Testis (tissue), 3 donors: ENCODE measurements around the gene FUS. TPM values are rescaled to one million over a fixed set of nuclear protein-coding genes. Genes with fewer than 3 reads are reported as not detected.

Experiments
- DNase-seq: peaks from one replicate; pipeline ENCODE4 v3.0.0-alpha.2; 2019
- H3K27ac ChIP-seq, 2 donors: fragments of 200-600 bp; sonication (generic); one replicate each; pipeline ENCODE4 v1.5.1; 2019
- H3K27me3 ChIP-seq: fragments of 200-600 bp; sonication (generic); one replicate; pipeline ENCODE4 v1.5.1; 2019
- H3K36me3 ChIP-seq: fragments of 200-600 bp; sonication (generic); one replicate; pipeline ENCODE4 v1.5.1; 2017; ENCODE audit warnings: low read depth; ENCODE audit errors: missing control alignments
- H3K4me1 ChIP-seq: fragments of 200-600 bp; sonication (generic); one replicate; pipeline ENCODE4 v1.5.1; 2019
- H3K4me3 ChIP-seq, 2 donors: fragments of 200-600 bp; sonication (generic); one replicate each; pipeline ENCODE4 v1.5.1; 2017 to 2019
- H3K9me3 ChIP-seq: fragments of 200-600 bp; sonication (generic); one replicate; pipeline ENCODE4 v1.5.1; 2017
- CTCF ChIP-seq, 3 experiments: fragments of 450-650 bp in 2 of 3; fragments of 200-600 bp in 1 of 3; sonication (generic) in 1 of 3; IDR thresholded peaks; one replicate each; pipeline ENCODE4 v1.5.1; 2016 to 2019; ENCODE audit warnings: antibody characterized with exemption in 3 of 3, mild to moderate bottlenecking in 2 of 3, moderate library complexity in 1 of 3
- POLR2A ChIP-seq: fragments of 450-650 bp; IDR thresholded peaks from one replicate; pipeline ENCODE4 v1.6.1; 2017; ENCODE audit warnings: antibody characterized with exemption, mild to moderate bottlenecking, moderate library complexity
- WGBS, 2 donors: methylation state at CpG; one replicate each; pipeline ENCODE4 v1.1.5; 2018; 5-methylcytosine and 5-hydroxymethylcytosine counted together
- intact Hi-C: fragments of 100-400 bp; cut with DNase I; formaldehyde crosslinking; loops from one replicate; pipeline ENCODE4 v1.15.1; 2023; ENCODE audit warnings: low total_unique reads
- polyA plus RNA-seq: library from polyadenylated mRNA; stranded (reverse); fragments of 350-450 nt; fragmentation: Illumina TruSeq; extraction: RNeasy Lipid Tissue Mini Kit (QIAGEN cat#74804); gene quantifications from one replicate; pipeline ENCODE4 v1.2.3, GENCODE V29; 2014; ENCODE audit warnings: low read depth, low replicate concordance; ENCODE audit not compliant: insufficient read depth
- total RNA-seq, 2 donors: library from RNA; depleted of rRNA; stranded (reverse); fragments of >200 nt; gene quantifications; one replicate each; pipeline ENCODE4 v1.2.3, GENCODE V29; 2016

The FUS gene
- total and polyA plus RNA-seq, 3 donors from 2014 or later: 205 to 423 (median 217) TPM

- Histone ChIP-seq H3K27me3 (no peaks in the 10 kb centered on the region), H3K4me3 (no peak overlapping the region), H3K9me3 (no peaks in the 10 kb centered on the region), H3K4me1 (peaks cover 16% of the 10 kb centered on the region), H3K36me3 (no peaks in the 10 kb centered on the region), H3K27ac (no peak overlapping the region)
- no peak for DNase-seq
- TF ChIP-seq CTCF (IDR thresholded peaks at IDR 0.05): no peak
- no peak for TF ChIP-seq POLR2A
- WGBS, 2 donors: 92 to 93% methylated on average over 1 of the region's 1 CpG
- intact Hi-C loops: no loop called here
Observed at GRCh38 chr16:31213342-31213741, 33.4 kb downstream of the FUS start.

DNA sequence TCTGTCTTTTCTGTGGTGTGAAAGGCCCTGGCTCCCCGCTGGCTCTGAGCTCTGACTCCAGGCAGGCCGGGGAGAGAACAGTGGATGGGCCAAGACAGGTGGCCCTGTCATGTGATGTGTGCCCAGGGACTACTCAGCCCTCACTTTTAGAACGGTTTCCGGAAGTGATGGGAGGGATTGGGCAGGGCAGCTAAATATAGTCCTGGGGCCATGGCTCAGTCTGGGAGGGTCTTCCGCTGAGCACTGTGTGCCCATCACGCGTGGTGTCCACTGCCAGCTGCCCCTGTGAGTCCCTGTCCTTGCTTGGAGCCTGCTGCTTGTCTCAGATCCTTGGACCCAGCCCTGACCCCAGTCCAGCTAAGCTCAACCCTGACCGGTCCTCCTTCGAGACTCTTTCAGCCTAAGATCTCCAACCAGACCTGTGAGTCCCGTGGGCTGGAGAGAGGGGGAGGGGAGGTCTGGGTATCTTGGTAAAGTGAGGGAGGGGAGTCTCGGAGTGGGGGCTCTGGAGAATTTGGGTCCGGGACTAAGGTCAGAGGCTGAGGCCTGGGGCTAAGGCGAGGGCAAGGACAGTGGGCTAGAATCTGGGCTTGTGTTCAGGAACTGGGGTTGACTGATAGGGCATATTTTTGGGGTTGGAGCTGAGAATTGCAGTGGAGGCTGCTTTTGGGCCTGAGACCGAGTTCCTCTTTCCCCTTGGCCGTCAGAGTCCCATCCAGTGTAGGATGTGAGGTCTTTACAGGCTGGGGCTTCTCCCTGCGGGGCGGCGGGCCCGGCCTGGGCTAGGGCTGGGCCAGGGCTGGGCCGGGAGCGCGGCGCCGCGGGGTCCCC, 34.2 kb downstream of the FUS start, which contains the start of gene TRIM72:
TSS of gene TRIM72 (plus strand) at position 243 of the 831 bp plus-strand sequence. CDS start 620 bp downstream, outside the sequence.
- Histone ChIP-seq H3K36me3 (no peaks in the 10 kb centered on the region), H3K27ac (no peak within 1 kb of the TSS), H3K27me3 (no peaks in the 10 kb centered on the region), H3K9me3 (no peaks in the 10 kb centered on the region), H3K4me1 (peaks cover 16% of the 10 kb centered on the region), H3K4me3 (peak within 1 kb of the TSS; percentile 13 to 54)
- WGBS, 2 donors: 64% methylated on average over 11 to 24 of the region's 25 CpGs
- intact Hi-C loops: no loop called here
- no peak for DNase-seq
- TF ChIP-seq POLR2A: no peak
- no peak for TF ChIP-seq CTCF (IDR thresholded peaks at IDR 0.05)

DNA sequence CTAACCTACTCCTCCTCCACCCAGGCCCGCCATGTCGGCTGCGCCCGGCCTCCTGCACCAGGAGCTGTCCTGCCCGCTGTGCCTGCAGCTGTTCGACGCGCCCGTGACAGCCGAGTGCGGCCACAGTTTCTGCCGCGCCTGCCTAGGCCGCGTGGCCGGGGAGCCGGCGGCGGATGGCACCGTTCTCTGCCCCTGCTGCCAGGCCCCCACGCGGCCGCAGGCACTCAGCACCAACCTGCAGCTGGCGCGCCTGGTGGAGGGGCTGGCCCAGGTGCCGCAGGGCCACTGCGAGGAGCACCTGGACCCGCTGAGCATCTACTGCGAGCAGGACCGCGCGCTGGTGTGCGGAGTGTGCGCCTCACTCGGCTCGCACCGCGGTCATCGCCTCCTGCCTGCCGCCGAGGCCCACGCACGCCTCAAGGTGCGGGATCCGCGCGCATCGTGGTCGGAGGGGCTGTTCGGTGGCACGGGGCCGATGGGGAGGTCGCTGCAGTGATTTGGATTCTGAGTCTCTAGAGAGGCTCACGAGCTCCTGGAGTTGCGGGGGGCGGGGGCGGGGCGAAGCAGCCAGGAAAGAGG, 34.9 kb downstream of the FUS start:
- Histone ChIP-seq H3K27ac (no peak overlapping the region), H3K4me3 (peak overlapping the region; percentile 13 to 54), H3K9me3 (no peaks in the 10 kb centered on the region), H3K36me3 (no peaks in the 10 kb centered on the region), H3K4me1 (peaks cover 16% of the 10 kb centered on the region), H3K27me3 (no peaks in the 10 kb centered on the region)
- no peak for TF ChIP-seq CTCF (IDR thresholded peaks at IDR 0.05)
- TF ChIP-seq POLR2A: no peak
- intact Hi-C loops: no loop called here
- 0 to 22% methylated on average over 9 to 20 of the region's 58 CpGs for WGBS, 2 donors
- no peak for DNase-seq

- no peaks in the 10 kb centered on the region for H3K9me3 ChIP-seq
- H3K27me3 ChIP-seq: no peaks in the 10 kb centered on the region
- no peak for TF ChIP-seq POLR2A
- TF ChIP-seq CTCF (IDR thresholded peaks at IDR 0.05): no peak
- H3K4me1 ChIP-seq: peaks cover 16% of the 10 kb centered on the region
- 0 to 1% methylated on average over 13 to 63 of the region's 63 CpGs for WGBS, 2 donors
- H3K4me3 ChIP-seq: peak overlapping the region; percentile 13 to 54
- H3K27ac ChIP-seq: no peak overlapping the region
- H3K36me3 ChIP-seq: no peaks in the 10 kb centered on the region
- DNase-seq: peak; percentile 46
- intact Hi-C loops: no loop called here
Observed at GRCh38 chr16:31215287-31216162, 35.6 kb downstream of the FUS start.
